Small intestine (tissue), 7 donors: ENCODE data around the gene NKAIN2. TPM values are rescaled to one million over a fixed set of nuclear protein-coding genes. Genes with fewer than 3 reads are reported as not detected.

Source experiments
- DNase-seq, 2 donors: peaks; one replicate each; pipeline versions ENCODE4 v3.0.0 to v3.0.0-alpha.2; 2013
- FAIRE-seq: peaks from 2 replicates; lab custom pipeline; 2012; peaks lifted over from hg19 to GRCh38; lab: Jason Lieb, UNC
- H3K27ac ChIP-seq, 3 donors: one replicate each; pipeline ENCODE4 v1.5.1; 2013; ENCODE audit warnings: low read length in 2 of 3, mild to moderate bottlenecking in 2 of 3, control low read depth in 1 of 3, inconsistent platforms in 1 of 3, low read depth in 1 of 3, moderate library complexity in 1 of 3
- H3K27me3 ChIP-seq, 3 donors: one replicate each; pipeline ENCODE4 v1.6.1; 2013; ENCODE audit warnings: low read length in 3 of 3, inconsistent platforms in 1 of 3; ENCODE audit not compliant: control insufficient read depth in 3 of 3, insufficient read depth in 3 of 3
- H3K36me3 ChIP-seq, 3 donors: one replicate each; pipeline ENCODE4 v1.6.1; 2013; ENCODE audit warnings: low read length in 3 of 3, inconsistent platforms in 1 of 3, low read depth in 1 of 3, mild to moderate bottlenecking in 1 of 3, moderate library complexity in 1 of 3; ENCODE audit not compliant: control insufficient read depth in 3 of 3, insufficient read depth in 2 of 3
- H3K4me1 ChIP-seq, 3 donors: one replicate each; pipeline ENCODE4 v1.6.1; 2013; ENCODE audit warnings: low read length in 2 of 3, inconsistent platforms in 1 of 3, low read depth in 1 of 3, mild to moderate bottlenecking in 1 of 3, moderate library complexity in 1 of 3; ENCODE audit not compliant: control insufficient read depth in 3 of 3, insufficient read depth in 2 of 3
- H3K4me3 ChIP-seq, 3 donors: one replicate each; pipeline ENCODE4 v1.5.1; 2013; ENCODE audit warnings: low read length in 3 of 3, control low read depth in 1 of 3, inconsistent platforms in 1 of 3, low read depth in 1 of 3, mild to moderate bottlenecking in 1 of 3, moderate library complexity in 1 of 3
- H3K9me3 ChIP-seq, 2 donors: one replicate each; pipeline ENCODE4 v1.6.1; 2013; ENCODE audit warnings: low read depth in 1 of 2, low read length in 1 of 2; ENCODE audit not compliant: control insufficient read depth in 2 of 2, insufficient read depth in 1 of 2
- WGBS, 3 donors: extraction: QIAGEN DNeasy Blood & Tissue Kit; methylation state at CpG; one replicate each; pipeline ENCODE4 v1.1.7; 2013; 5-methylcytosine and 5-hydroxymethylcytosine counted together
- polyA plus RNA-seq, 4 donors: library from polyadenylated mRNA; stranded (reverse) in 3 of 4; unstranded in 1 of 4; fragments of 200-250 nt in 3 of 4; fragments of 120-200 nt in 1 of 4; gene quantifications; one replicate each; pipeline versions ENCODE4 v1.2.1 to v1.2.3, GENCODE V29; 2013
- donor health status: healthy with polysubstance abuse.
- donor health status: control.
- donor health status: control.
- donor health status: Bipolar disorder and iron deficiency.
- donor health status: healthy.

The NKAIN2 gene
- polyA plus RNA-seq, 4 donors = 0.16 to 1.4 (median 0.19) TPM; not detected in 1

DNA sequence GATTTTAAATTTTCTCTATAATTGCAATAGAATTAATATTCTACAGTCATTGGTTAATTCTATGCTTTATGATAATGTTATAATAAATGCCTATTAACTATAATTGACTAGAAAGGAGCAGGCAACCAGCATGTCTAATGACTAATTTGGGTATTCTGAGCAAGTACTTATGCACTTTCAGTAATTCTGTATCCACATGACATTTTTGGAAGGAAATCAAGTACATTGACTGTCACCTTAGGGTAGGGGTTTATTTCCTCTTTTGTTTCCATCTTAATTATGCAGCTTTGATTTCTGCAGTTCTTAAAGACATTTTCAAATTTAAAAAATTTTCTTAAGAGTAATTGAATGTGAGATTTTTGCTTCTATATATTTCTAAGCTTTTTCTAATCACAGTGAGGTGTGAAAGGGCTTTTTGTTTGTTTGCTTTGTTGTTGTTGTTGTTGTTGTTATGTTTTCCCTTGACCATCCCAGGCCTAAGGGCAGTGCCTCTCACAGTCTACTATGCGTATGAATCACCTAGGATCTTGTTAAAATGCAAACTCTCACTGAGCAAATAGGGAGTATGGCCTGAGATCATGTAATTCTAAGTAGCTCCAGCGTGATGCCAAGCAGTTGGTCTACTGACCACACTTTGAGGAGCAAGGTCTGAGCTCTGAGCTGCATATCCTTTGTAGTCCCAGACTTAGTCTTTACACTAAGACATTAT is 691.4 kb downstream of the NKAIN2 start:
- no peak for FAIRE-seq

DNA sequence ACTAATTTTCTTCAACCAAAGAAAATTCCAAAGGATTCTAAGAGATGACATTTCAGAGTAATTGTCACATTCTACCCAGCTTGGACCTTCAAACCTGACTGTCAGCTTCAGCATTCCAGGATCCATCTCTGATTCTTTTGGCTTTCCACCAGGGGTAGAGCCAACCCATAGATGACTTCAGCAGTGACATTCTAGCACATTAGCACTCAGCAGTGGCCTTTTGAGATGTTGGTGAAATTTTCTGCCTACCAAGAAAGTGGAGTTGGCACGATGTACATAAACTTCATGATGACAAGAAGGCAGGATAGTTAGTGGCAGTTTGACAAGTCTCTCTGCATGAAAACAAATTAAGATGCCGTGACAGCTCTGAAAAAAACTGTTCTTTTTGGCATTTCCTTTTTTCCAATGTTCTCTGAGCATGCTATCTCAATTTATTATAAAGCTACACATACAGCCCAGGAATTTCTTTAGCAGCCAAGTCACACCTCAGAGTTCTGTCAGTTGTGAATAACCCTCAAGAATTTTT is 692.1 kb downstream of the NKAIN2 start:
- no peak overlapping the region for H3K4me3 ChIP-seq
- no peak overlapping the region for H3K27ac ChIP-seq
- no peaks in the 10 kb centered on the region for H3K36me3 ChIP-seq
- FAIRE-seq (no peak), DNase-seq (no peak)
- no peaks in the 10 kb centered on the region for H3K9me3 ChIP-seq
- WGBS, 3 donors = 71 to 83% (median 72%) methylated on average over 2 of the region's 2 CpGs
- H3K4me1 ChIP-seq = no peaks in the 10 kb centered on the region
- H3K27me3 ChIP-seq = no peaks in the 10 kb centered on the region

More for the DNA sequence above, 691.4 kb downstream of the NKAIN2 start:
- Histone ChIP-seq H3K4me3 (no peak overlapping the region), H3K36me3 (no peaks in the 10 kb centered on the region), H3K9me3 (no peaks in the 10 kb centered on the region), H3K27ac (no peak overlapping the region), H3K27me3 (no peaks in the 10 kb centered on the region), H3K4me1 (no peaks in the 10 kb centered on the region)
- DNase-seq = no peak
- 51 to 72% (median 56%) methylated on average over 2 of the region's 2 CpGs for WGBS, 3 donors

DNA sequence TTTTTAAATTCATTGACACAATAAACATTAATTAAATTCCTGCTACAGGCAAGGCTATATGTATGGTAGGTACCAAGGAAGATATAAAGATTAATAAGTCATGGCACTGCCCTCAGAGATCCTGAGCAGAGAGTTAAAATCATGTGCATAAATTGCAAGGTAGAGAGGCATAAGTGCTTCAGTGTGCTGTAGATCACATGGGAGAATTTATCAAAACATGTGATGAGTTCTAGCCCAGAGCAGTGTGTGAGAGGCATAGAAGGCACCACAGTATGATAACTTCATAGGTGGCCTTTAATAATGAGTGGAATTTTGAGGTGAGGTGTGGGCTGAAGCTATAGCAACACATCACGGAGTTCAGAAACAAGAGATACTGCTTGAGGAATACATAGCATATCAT is 692.7 kb downstream of the NKAIN2 start:
- 78 to 86% (median 80%) methylated on average over 1 of the region's 1 CpG for WGBS, 3 donors
- Histone ChIP-seq H3K4me3 (no peak overlapping the region), H3K36me3 (no peaks in the 10 kb centered on the region), H3K27ac (no peak overlapping the region), H3K9me3 (no peaks in the 10 kb centered on the region), H3K4me1 (no peaks in the 10 kb centered on the region), H3K27me3 (no peaks in the 10 kb centered on the region)
- DNase-seq (no peak), FAIRE-seq (no peak)

DNA sequence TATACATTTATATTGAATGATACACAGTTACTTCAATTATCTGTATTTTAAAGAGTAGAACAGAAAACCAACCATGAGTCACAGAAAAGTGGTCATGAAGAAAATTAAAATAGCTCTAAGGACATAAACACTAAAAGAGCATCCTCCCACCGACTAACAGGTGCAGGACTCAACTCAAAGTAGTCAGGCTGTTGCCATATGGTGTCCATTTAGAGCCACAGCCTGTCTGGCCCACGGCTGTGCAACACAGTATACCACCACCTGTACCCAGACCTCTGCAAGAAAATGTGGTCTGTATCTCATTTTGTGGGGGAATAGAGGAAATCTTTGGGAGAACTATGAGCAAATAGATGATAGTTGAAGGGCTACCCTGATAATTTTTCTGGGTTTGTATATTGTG is 708.8 kb downstream of the NKAIN2 start:
- Histone ChIP-seq H3K9me3 (no peaks in the 10 kb centered on the region), H3K36me3 (no peaks in the 10 kb centered on the region), H3K4me1 (no peaks in the 10 kb centered on the region), H3K27me3 (no peaks in the 10 kb centered on the region), H3K4me3 (no peak overlapping the region), H3K27ac (no peak overlapping the region)
- DNase-seq (no peak), FAIRE-seq (no peak)
- WGBS, 3 donors = 47 to 67% (median 50%) methylated on average over 2 of the region's 2 CpGs

DNA sequence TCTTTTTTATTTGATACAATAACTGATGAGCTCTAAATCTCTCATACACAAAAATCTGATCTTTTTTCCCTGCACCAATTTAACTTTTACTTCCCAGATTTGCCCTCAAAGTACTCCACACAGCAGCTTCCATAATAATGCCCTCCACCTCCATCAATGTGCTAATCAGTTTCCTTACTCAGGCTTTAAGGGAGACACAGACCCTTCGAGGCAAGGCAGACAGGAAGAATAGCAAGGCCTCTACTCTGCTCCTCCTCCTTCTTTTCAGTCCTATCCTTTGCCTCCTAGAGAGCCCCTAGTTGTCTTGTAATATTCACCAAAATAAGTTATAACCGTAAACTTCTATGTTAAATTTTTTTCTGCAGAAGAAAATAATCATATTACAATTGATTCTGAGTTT is 713.7 kb downstream of the NKAIN2 start:
- H3K36me3 ChIP-seq = no peaks in the 10 kb centered on the region
- no peaks in the 10 kb centered on the region for H3K9me3 ChIP-seq
- H3K27ac ChIP-seq = no peak overlapping the region
- DNase-seq (no peak), FAIRE-seq (no peak)
- no peak overlapping the region for H3K4me3 ChIP-seq
- WGBS, 3 donors = 62 to 67% (median 62%) methylated on average over 2 of the region's 2 CpGs
- H3K4me1 ChIP-seq = no peaks in the 10 kb centered on the region
- H3K27me3 ChIP-seq = no peaks in the 10 kb centered on the region

DNA sequence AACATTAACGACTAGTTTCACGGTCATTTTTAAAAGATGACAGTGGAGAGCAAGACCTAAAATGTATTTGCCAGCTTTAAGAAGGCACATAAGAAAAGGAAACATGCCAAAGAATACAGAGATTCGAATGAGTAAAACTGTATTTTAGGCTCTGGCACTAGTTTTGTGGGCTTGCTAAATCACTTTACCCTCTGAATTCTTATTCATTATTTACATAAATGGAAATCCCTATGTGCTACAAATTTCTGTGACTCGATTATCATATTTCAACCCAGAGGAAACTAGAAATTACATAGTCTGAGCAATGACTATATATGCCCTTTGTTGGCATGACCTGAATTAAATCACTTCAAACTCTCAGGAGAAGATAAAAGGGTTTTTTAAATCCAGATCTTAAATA is 716.8 kb downstream of the NKAIN2 start:
- Histone ChIP-seq H3K27me3 (no peaks in the 10 kb centered on the region), H3K27ac (no peak overlapping the region), H3K4me3 (no peak overlapping the region), H3K4me1 (no peaks in the 10 kb centered on the region), H3K36me3 (no peaks in the 10 kb centered on the region), H3K9me3 (no peaks in the 10 kb centered on the region)
- 55 to 61% (median 59%) methylated on average over 4 of the region's 4 CpGs for WGBS, 3 donors
- FAIRE-seq (no peak), DNase-seq (no peak)

DNA sequence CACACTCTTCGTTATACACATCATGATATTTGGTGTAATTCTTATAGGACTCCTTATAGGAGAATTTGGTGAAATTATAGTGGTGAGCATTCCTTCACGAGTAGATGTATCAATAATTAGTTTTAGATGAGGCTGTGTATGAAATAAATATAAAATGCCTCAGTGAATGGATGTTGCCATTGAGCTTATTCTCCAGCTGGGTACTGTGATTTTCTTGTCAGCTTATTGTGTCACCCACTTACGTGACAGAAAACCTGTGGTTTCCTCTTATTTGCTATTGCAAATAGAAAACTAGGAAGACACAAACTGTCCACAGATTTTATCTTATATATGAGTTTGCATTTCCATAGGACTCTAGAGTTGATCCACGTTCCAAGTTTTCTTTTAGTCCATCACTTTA is 718.7 kb downstream of the NKAIN2 start:
- Histone ChIP-seq H3K27ac (no peak overlapping the region), H3K9me3 (no peaks in the 10 kb centered on the region), H3K36me3 (no peaks in the 10 kb centered on the region), H3K4me1 (no peaks in the 10 kb centered on the region), H3K4me3 (no peak overlapping the region), H3K27me3 (no peaks in the 10 kb centered on the region)
- 79 to 84% (median 80%) methylated on average over 4 of the region's 4 CpGs for WGBS, 3 donors
- FAIRE-seq = no peak
- DNase-seq = no peak

DNA sequence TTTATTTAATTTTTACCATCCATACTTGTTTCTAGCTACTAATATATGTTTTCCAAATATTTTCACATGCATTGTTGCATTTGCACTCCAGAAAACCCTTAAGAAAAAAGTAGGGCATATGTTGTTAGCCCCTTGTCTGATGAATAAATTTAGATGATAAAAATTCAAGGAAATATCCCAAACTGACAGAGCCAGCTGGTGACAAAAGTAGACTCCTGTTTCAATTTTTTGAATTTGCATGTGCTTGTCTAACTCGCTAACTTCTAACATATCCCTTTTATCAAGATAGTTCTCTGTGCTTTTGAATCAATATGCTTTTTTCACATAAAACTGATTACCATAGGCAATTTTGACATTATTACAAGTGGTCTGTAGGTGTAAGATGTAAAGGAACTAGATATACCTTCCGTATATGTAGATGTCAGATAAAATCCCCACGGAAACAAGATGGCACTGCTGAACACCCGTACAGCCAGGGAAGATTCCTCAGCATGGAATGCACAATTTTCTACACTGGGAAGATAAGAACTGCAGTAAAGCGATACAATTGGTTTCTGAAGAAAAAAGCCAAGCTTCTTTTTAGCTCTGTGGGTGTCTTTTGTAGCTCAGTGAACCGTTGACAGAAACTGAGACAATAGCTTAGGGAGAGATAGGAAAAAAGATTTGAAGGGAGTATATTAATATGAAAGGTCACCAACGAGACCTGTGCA is 721.0 kb downstream of the NKAIN2 start:
- no peak for FAIRE-seq
- no peak overlapping the region for H3K27ac ChIP-seq
- H3K27me3 ChIP-seq = no peaks in the 10 kb centered on the region
- 66 to 75% (median 67%) methylated on average over 7 of the region's 7 CpGs for WGBS, 3 donors
- no peaks in the 10 kb centered on the region for H3K36me3 ChIP-seq
- H3K4me1 ChIP-seq = no peaks in the 10 kb centered on the region
- H3K4me3 ChIP-seq = no peak overlapping the region
- no peak for DNase-seq
- H3K9me3 ChIP-seq = no peaks in the 10 kb centered on the region
